H1 (cell line): ENCODE measurements around the gene RAB44. TPM values are rescaled to one million over a fixed set of nuclear protein-coding genes. Genes with fewer than 3 reads are reported as not detected.

ENCODE experiments used
- CHD7 ChIP-seq: fragments of 300-600 bp; sonication (generic); IDR thresholded peaks from 2 replicates; pipeline ENCODE4 v1.7.1; 2012; ENCODE audit warnings: low read length, moderate library complexity, mild to moderate bottlenecking, inconsistent platforms; ENCODE audit not compliant: insufficient replicate concordance
- polyA plus RNA-seq, 7 experiments: library from polyadenylated mRNA; depleted of rRNA in 3 of 7; stranded (reverse) in 5 of 7; unstranded in 2 of 7; fragments of >200 nt in 5 of 7; fragments of 200-250 nt in 2 of 7; gene quantifications; 1 replicate in 5 of 7; 2 replicates in 1 of 7; 4 replicates in 1 of 7; pipeline versions ENCODE4 v1.2.1 to v1.2.3, GENCODE V29; 2011 to 2013; ENCODE audit warnings: missing spikeins in 2 of 7, mixed read lengths in 2 of 7
- total RNA-seq: library from RNA; stranded (reverse); fragmentation: NEBNext Ultra II Directional; extraction: Animal tissue kit (Norgen Biotek cat#: 25700); gene quantifications from 2 replicates; pipeline ENCODE4 v1.2.1, GENCODE V29; 2021

The RAB44 gene
- total and polyA plus RNA-seq, 2 of the 8 experiments (the other 6 are each of a cell fraction or from before 2014, with no cell fraction given): 0.02 TPM; not detected in 1

DNA sequence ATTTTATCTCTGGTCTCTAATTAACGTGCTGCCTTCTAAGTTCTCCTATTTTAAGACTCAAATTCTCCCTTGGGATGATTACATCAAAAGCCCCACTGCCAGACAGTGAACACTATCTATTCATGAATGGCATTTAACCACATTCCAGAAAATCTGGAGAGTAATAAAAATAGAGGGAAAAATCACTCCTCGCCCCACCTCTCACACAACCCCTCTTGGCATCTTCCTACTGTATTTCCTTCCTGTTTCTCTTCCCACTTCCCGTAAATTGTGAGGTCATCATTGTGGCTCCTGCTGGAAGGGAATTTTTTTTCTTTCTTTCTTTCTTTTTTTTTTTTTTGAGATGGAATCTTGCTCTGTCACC, 31.5 kb downstream of the RAB44 start (continued):
- no peak for TF ChIP-seq CHD7
